ENCODE data around the gene MLLT1.

MLLT1 gene

DNA sequence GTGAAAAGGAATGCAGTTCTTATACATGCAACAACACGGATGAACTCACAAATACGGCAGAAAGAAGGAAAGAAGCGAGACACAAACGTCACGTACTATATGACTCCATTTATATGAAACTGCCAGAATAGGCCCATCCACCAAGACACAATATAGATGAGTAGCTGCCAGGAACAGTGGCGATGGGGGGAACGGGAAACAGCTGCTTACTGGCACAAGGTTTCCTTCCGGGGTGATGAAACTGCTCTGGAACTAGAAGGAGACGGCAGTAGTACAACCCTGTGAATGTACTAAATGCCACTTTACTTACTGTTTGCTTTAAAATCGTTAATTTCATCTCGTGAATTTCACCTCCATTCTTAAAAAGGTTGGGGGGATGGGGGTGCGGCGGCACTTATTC, 28.9 kb downstream of the MLLT1 start:
- H2AK5ac ChIP-seq (ENCODE audit: low read depth, low read length) = no peak overlapping the region
- peaks cover 4 to 33% of the 10 kb centered on the region in 2 donors for H3K9me3 ChIP-seq (replicated peaks in 1 of 2; ENCODE audit: control insufficient read depth in 2 of 2, insufficient read depth in 1 of 2, low read depth in 1 of 2, low read length in 2 of 2)
- H3K27ac ChIP-seq (replicated peaks; ENCODE audit: low read length) = no peak overlapping the region
- H4K8ac ChIP-seq (ENCODE audit: low read depth, low read length) = no peak overlapping the region
- no peak overlapping the region for H2BK120ac ChIP-seq (ENCODE audit: low read depth, low read length)
- H3K18ac ChIP-seq (ENCODE audit: low read length) = no peak overlapping the region
- no peak for DNase-seq (ENCODE audit: low spot score)
- H3K4me1 ChIP-seq (ENCODE audit: control insufficient read depth in 2 of 2, insufficient read depth in 1 of 2, low read depth in 1 of 2, low read length in 2 of 2) = peaks cover 6 to 7% of the 10 kb centered on the region in 2 donors
- no peak overlapping the region for H2BK5ac ChIP-seq (ENCODE audit: low read length)
- H3K4me2 ChIP-seq (ENCODE audit: insufficient read depth, low read length, poor library complexity, severe bottlenecking) = no peak overlapping the region
- H2BK15ac ChIP-seq (ENCODE audit: low read length) = no peak overlapping the region
- no peak overlapping the region for H3K4me3 ChIP-seq (ENCODE audit: low read length in 2 of 2)
- H3K9ac ChIP-seq (ENCODE audit: low read depth, low read length, poor library complexity) = no peak overlapping the region
- no peak overlapping the region for H3K23ac ChIP-seq (ENCODE audit: low read depth, low read length, poor library complexity)
- H2AFZ ChIP-seq (ENCODE audit: low read length) = no peak overlapping the region
- WGBS, 2 donors (ENCODE audit: extremely low coverage in 2 of 2, insufficient read length in 2 of 2, insufficient replicate concordance in 1 of 2) = no CpG with 5 or more reads among the region's 13 CpGs
- H3K27me3 ChIP-seq (ENCODE audit: control insufficient read depth in 3 of 3, insufficient read depth in 3 of 3, low read depth in 1 of 3, low read length in 3 of 3) = no peaks in the 10 kb centered on the region
- peaks cover 8% of the 10 kb centered on the region for H3K79me1 ChIP-seq (ENCODE audit: low read depth, low read length)
- H3K14ac ChIP-seq (ENCODE audit: low read length) = no peak overlapping the region
- no peak overlapping the region for H4K91ac ChIP-seq (ENCODE audit: low read depth, low read length, poor library complexity)
- no peak overlapping the region for H3K4ac ChIP-seq (ENCODE audit: low read length)
- H3K36me3 ChIP-seq (replicated peaks in 1 of 2; ENCODE audit: control insufficient read depth in 2 of 2, insufficient read depth in 2 of 2, low read length in 2 of 2) = peaks cover 3 to 78% of the 10 kb centered on the region in 2 donors
- H2BK12ac ChIP-seq (ENCODE audit: low read length) = no peak overlapping the region

DNA sequence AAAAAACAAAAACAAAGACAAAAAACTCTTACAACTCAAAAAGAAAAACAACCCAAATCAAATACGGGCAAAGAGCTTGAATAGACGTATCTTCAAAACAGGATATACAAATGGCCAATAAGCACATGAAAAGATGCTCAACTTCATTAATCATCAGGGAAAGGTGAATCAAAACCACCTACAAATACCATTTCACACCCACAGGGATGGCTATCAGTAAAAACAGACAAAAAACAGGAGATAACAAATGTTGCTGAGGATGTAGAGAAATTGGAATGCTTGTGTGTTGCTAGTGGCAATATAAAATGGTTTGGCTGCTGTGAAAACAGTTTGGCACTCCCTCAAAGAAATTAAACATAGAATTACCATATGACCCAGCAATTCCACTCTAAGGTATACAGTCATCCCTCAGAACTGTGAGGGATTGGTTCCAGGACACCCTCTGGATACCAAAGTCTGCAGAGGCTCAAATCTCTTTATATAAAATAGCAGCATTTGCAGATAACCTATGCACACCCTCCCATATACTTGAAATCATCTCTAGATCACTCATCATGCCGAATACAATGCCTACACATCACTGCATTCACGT, 29.7 kb downstream of the MLLT1 start:
- H2BK5ac ChIP-seq (ENCODE audit: low read length) = no peak overlapping the region
- H2AFZ ChIP-seq (ENCODE audit: low read length) = no peak overlapping the region
- no peak overlapping the region for H3K4me3 ChIP-seq (ENCODE audit: low read length in 2 of 2)
- no peak overlapping the region for H3K4me2 ChIP-seq (ENCODE audit: insufficient read depth, low read length, poor library complexity, severe bottlenecking)
- no CpG with 5 or more reads among the region's 4 CpGs for WGBS, 2 donors (ENCODE audit: extremely low coverage in 2 of 2, insufficient read length in 2 of 2, insufficient replicate concordance in 1 of 2)
- H3K9me3 ChIP-seq (replicated peaks in 1 of 2; ENCODE audit: control insufficient read depth in 2 of 2, insufficient read depth in 1 of 2, low read depth in 1 of 2, low read length in 2 of 2) = peaks cover 4 to 36% of the 10 kb centered on the region in 2 donors
- H2BK12ac ChIP-seq (ENCODE audit: low read length) = no peak overlapping the region
- peaks cover 3 to 76% of the 10 kb centered on the region in 2 donors for H3K36me3 ChIP-seq (replicated peaks in 1 of 2; ENCODE audit: control insufficient read depth in 2 of 2, insufficient read depth in 2 of 2, low read length in 2 of 2)
- H2BK120ac ChIP-seq (ENCODE audit: low read depth, low read length) = no peak overlapping the region
- H2BK15ac ChIP-seq (ENCODE audit: low read length) = no peak overlapping the region
- no peak overlapping the region for H3K27ac ChIP-seq (replicated peaks; ENCODE audit: low read length)
- H3K23ac ChIP-seq (ENCODE audit: low read depth, low read length, poor library complexity) = no peak overlapping the region
- H4K8ac ChIP-seq (ENCODE audit: low read depth, low read length) = no peak overlapping the region
- no peak overlapping the region for H2AK5ac ChIP-seq (ENCODE audit: low read depth, low read length)
- H3K9ac ChIP-seq (ENCODE audit: low read depth, low read length, poor library complexity) = no peak overlapping the region
- H3K18ac ChIP-seq (ENCODE audit: low read length) = no peak overlapping the region
- no peak overlapping the region for H3K4ac ChIP-seq (ENCODE audit: low read length)
- peaks cover 6 to 7% of the 10 kb centered on the region in 2 donors for H3K4me1 ChIP-seq (ENCODE audit: control insufficient read depth in 2 of 2, insufficient read depth in 1 of 2, low read depth in 1 of 2, low read length in 2 of 2)
- no peaks in the 10 kb centered on the region for H3K27me3 ChIP-seq (ENCODE audit: control insufficient read depth in 3 of 3, insufficient read depth in 3 of 3, low read depth in 1 of 3, low read length in 3 of 3)
- peaks cover 6% of the 10 kb centered on the region for H3K79me1 ChIP-seq (ENCODE audit: low read depth, low read length)
- no peak overlapping the region for H3K14ac ChIP-seq (ENCODE audit: low read length)
- no peak overlapping the region for H4K91ac ChIP-seq (ENCODE audit: low read depth, low read length, poor library complexity)
- no peak for DNase-seq (ENCODE audit: low spot score)

DNA sequence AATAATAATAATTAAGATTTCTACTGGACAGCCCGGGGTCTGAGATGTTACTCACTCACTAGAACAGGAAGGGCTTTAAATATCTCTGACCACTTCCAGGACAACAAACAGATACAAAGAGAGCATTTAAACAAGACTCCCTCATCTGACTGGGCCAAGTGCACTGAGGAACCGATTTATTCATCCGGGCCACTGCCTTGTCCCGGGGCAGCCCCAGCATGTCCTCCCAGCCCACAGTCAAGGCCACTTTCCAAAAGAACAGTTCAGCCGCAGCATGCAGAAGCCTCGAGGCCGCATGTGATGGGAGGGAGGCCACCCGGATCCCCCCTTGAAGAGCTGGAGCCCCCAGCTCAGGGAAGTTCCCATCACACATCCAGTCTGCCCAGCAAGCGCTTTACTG, 30.5 kb downstream of the MLLT1 start:
- H3K23ac ChIP-seq (ENCODE audit: low read depth, low read length, poor library complexity) = no peak overlapping the region
- peaks cover 3 to 68% of the 10 kb centered on the region in 2 donors for H3K36me3 ChIP-seq (replicated peaks in 1 of 2; ENCODE audit: control insufficient read depth in 2 of 2, insufficient read depth in 2 of 2, low read length in 2 of 2)
- DNase-seq (ENCODE audit: low spot score) = no peak
- no peak overlapping the region for H3K9ac ChIP-seq (ENCODE audit: low read depth, low read length, poor library complexity)
- H3K4me1 ChIP-seq (ENCODE audit: control insufficient read depth in 2 of 2, insufficient read depth in 1 of 2, low read depth in 1 of 2, low read length in 2 of 2) = peaks cover 5 to 7% of the 10 kb centered on the region in 2 donors
- no peak overlapping the region for H2BK12ac ChIP-seq (ENCODE audit: low read length)
- H3K14ac ChIP-seq (ENCODE audit: low read length) = no peak overlapping the region
- no peak overlapping the region for H3K4ac ChIP-seq (ENCODE audit: low read length)
- no peak overlapping the region for H3K18ac ChIP-seq (ENCODE audit: low read length)
- H2BK5ac ChIP-seq (ENCODE audit: low read length) = no peak overlapping the region
- no peak overlapping the region for H4K91ac ChIP-seq (ENCODE audit: low read depth, low read length, poor library complexity)
- no peak overlapping the region for H2BK120ac ChIP-seq (ENCODE audit: low read depth, low read length)
- no peak overlapping the region for H2BK15ac ChIP-seq (ENCODE audit: low read length)
- no peak overlapping the region for H2AK5ac ChIP-seq (ENCODE audit: low read depth, low read length)
- H3K27ac ChIP-seq (replicated peaks; ENCODE audit: low read length) = no peak overlapping the region
- no peak overlapping the region for H3K4me3 ChIP-seq (ENCODE audit: low read length in 2 of 2)
- WGBS, 2 donors (ENCODE audit: extremely low coverage in 2 of 2, insufficient read length in 2 of 2, insufficient replicate concordance in 1 of 2) = no CpG with 5 or more reads among the region's 9 CpGs
- H2AFZ ChIP-seq (ENCODE audit: low read length) = no peak overlapping the region
- peaks cover 4 to 36% of the 10 kb centered on the region in 2 donors for H3K9me3 ChIP-seq (replicated peaks in 1 of 2; ENCODE audit: control insufficient read depth in 2 of 2, insufficient read depth in 1 of 2, low read depth in 1 of 2, low read length in 2 of 2)
- no peak overlapping the region for H3K4me2 ChIP-seq (ENCODE audit: insufficient read depth, low read length, poor library complexity, severe bottlenecking)
- H3K79me1 ChIP-seq (ENCODE audit: low read depth, low read length) = peaks cover 5% of the 10 kb centered on the region
- no peaks in the 10 kb centered on the region for H3K27me3 ChIP-seq (ENCODE audit: control insufficient read depth in 3 of 3, insufficient read depth in 3 of 3, low read depth in 1 of 3, low read length in 3 of 3)
- no peak overlapping the region for H4K8ac ChIP-seq (ENCODE audit: low read depth, low read length)

DNA sequence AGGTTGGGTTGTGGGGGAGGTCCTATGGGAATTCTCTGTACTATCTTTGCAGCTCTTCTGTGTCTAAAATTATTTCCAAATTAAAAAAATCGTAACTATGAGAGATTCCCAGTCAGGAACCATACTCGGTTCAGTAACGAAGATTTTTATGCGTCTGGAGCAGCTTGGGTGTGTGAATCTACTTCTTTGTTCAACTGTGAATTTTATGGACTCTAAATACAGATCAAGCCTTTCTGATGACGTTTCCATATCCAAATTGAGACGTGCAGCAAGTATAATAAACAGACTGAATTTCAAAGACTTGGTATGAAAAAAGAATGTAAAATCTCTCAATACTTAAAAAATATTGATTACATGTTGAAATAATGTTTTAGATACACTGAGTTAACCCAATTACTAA, 30.9 kb downstream of the MLLT1 start:
- Histone ChIP-seq H3K36me3 (replicated peaks in 1 of 2; ENCODE audit: control insufficient read depth in 2 of 2, insufficient read depth in 2 of 2, low read length in 2 of 2) (peaks cover 3 to 65% of the 10 kb centered on the region in 2 donors), H2BK12ac (ENCODE audit: low read length) (no peak overlapping the region), H3K9ac (ENCODE audit: low read depth, low read length, poor library complexity) (no peak overlapping the region), H3K27ac (replicated peaks; ENCODE audit: low read length) (no peak overlapping the region), H2BK5ac (ENCODE audit: low read length) (no peak overlapping the region), H3K23ac (ENCODE audit: low read depth, low read length, poor library complexity) (no peak overlapping the region), H2BK120ac (ENCODE audit: low read depth, low read length) (no peak overlapping the region), H3K4me2 (ENCODE audit: insufficient read depth, low read length, poor library complexity, severe bottlenecking) (no peak overlapping the region), H2BK15ac (ENCODE audit: low read length) (no peak overlapping the region), H3K14ac (ENCODE audit: low read length) (no peak overlapping the region), H3K79me1 (ENCODE audit: low read depth, low read length) (peaks cover 5% of the 10 kb centered on the region), H2AFZ (ENCODE audit: low read length) (no peak overlapping the region), H4K8ac (ENCODE audit: low read depth, low read length) (no peak overlapping the region), H2AK5ac (ENCODE audit: low read depth, low read length) (no peak overlapping the region), H3K9me3 (replicated peaks in 1 of 2; ENCODE audit: control insufficient read depth in 2 of 2, insufficient read depth in 1 of 2, low read depth in 1 of 2, low read length in 2 of 2) (peaks cover 4 to 36% of the 10 kb centered on the region in 2 donors), H3K18ac (ENCODE audit: low read length) (no peak overlapping the region), H4K91ac (ENCODE audit: low read depth, low read length, poor library complexity) (no peak overlapping the region), H3K4me3 (ENCODE audit: low read length in 2 of 2) (no peak overlapping the region), H3K4me1 (ENCODE audit: control insufficient read depth in 2 of 2, insufficient read depth in 1 of 2, low read depth in 1 of 2, low read length in 2 of 2) (peaks cover 2% of the 10 kb centered on the region in 2 donors), H3K4ac (ENCODE audit: low read length) (no peak overlapping the region), H3K27me3 (ENCODE audit: control insufficient read depth in 3 of 3, insufficient read depth in 3 of 3, low read depth in 1 of 3, low read length in 3 of 3) (no peaks in the 10 kb centered on the region)
- DNase-seq (ENCODE audit: low spot score) = no peak
- WGBS, 2 donors (ENCODE audit: extremely low coverage in 2 of 2, insufficient read length in 2 of 2, insufficient replicate concordance in 1 of 2) = no CpG with 5 or more reads among the region's 6 CpGs
